KMS-11 (cell line): ENCODE measurements around the gene TUB.

Experiments
- H2AFZ ChIP-seq: fragments of 200-600 bp; sonication (generic); 2 replicates; pipeline ENCODE4 v1.6.1; 2016; ENCODE audit warnings: antibody characterized with exemption, mixed run types, low read depth
- H3K27ac ChIP-seq: fragments of 200-600 bp; sonication (generic); 2 replicates; pipeline ENCODE4 v1.6.1; 2016; ENCODE audit warnings: mild to moderate bottlenecking, mixed run types
- H3K27me3 ChIP-seq: fragments of 200-600 bp; sonication (generic); 2 replicates; pipeline ENCODE4 v1.6.1; 2017; ENCODE audit warnings: mild to moderate bottlenecking, low read depth, mixed run types, moderate library complexity; ENCODE audit not compliant: insufficient read depth
- H3K36me3 ChIP-seq: fragments of 200-600 bp; sonication (generic); 2 replicates; pipeline ENCODE4 v1.6.1; 2017; ENCODE audit warnings: mild to moderate bottlenecking, mixed run types; ENCODE audit not compliant: insufficient read depth
- H3K4me1 ChIP-seq: fragments of 200-600 bp; sonication (generic); 2 replicates; pipeline ENCODE4 v1.6.1; 2016; ENCODE audit warnings: mild to moderate bottlenecking, low read depth, mixed run types; ENCODE audit not compliant: poor library complexity, severe bottlenecking
- H3K4me2 ChIP-seq: fragments of 200-600 bp; sonication (generic); 2 replicates; pipeline ENCODE4 v1.7.0; 2016; ENCODE audit warnings: mild to moderate bottlenecking, mixed run types
- H3K4me3 ChIP-seq: fragments of 200-600 bp; sonication (generic); IDR thresholded peaks from 2 replicates; pipeline ENCODE4 v1.6.1; 2017; ENCODE audit warnings: low read depth, low read length, mixed read lengths; ENCODE audit not compliant: insufficient read depth
- H3K79me2 ChIP-seq: fragments of 200-600 bp; sonication (generic); 2 replicates; pipeline ENCODE4 v1.6.1; 2016; ENCODE audit warnings: low read depth, mixed run types; ENCODE audit not compliant: insufficient read depth
- H3K9ac ChIP-seq: fragments of 200-600 bp; sonication (generic); 2 replicates; pipeline ENCODE4 v1.6.1; 2016; ENCODE audit warnings: mild to moderate bottlenecking, mixed run types
- H4K20me1 ChIP-seq: fragments of 200-600 bp; sonication (generic); 2 replicates; pipeline ENCODE4 v1.6.1; 2016; ENCODE audit warnings: mild to moderate bottlenecking, mixed run types; ENCODE audit not compliant: insufficient read depth
- CTCF ChIP-seq: fragments of 200-600 bp; sonication (generic); conservative IDR thresholded peaks from 2 replicates; pipeline ENCODE4 v1.6.1; 2017; ENCODE audit warnings: low read depth, mild to moderate bottlenecking, antibody characterized with exemption, low read length, moderate library complexity, mixed read lengths

Gene TUB

GRCh38 chr11:8038811-8039529 is 42.0 kb upstream of the TUB start:
- Histone ChIP-seq H3K27me3 (no peaks in the 10 kb centered on the region), H3K4me1 (no peaks in the 10 kb centered on the region), H3K9ac (no peak overlapping the region), H3K4me3 (no peak overlapping the region), H3K4me2 (no peak overlapping the region), H2AFZ (no peak overlapping the region), H3K27ac (no peak overlapping the region), H4K20me1 (no peaks in the 10 kb centered on the region), H3K79me2 (no peaks in the 10 kb centered on the region), H3K36me3 (no peaks in the 10 kb centered on the region)
- TF ChIP-seq CTCF: no peak

GRCh38 chr11:8039530-8040260 is 41.3 kb upstream of the TUB start:
- no peak overlapping the region for H2AFZ ChIP-seq
- no peaks in the 10 kb centered on the region for H3K79me2 ChIP-seq
- H3K4me2 ChIP-seq: no peak overlapping the region

GRCh38 chr11:8040261-8040920 is 40.6 kb upstream of the TUB start:
- H3K4me1 ChIP-seq: no peaks in the 10 kb centered on the region
- no peaks in the 10 kb centered on the region for H3K36me3 ChIP-seq
- H2AFZ ChIP-seq: no peak overlapping the region
- no peaks in the 10 kb centered on the region for H3K27me3 ChIP-seq
- H3K79me2 ChIP-seq: no peaks in the 10 kb centered on the region
- no peak for TF ChIP-seq CTCF
- no peak overlapping the region for H3K9ac ChIP-seq
- no peak overlapping the region for H3K4me3 ChIP-seq
- no peak overlapping the region for H3K4me2 ChIP-seq
- no peaks in the 10 kb centered on the region for H4K20me1 ChIP-seq
- H3K27ac ChIP-seq: no peak overlapping the region

More at GRCh38 chr11:8039530-8040260, 41.3 kb upstream of the TUB start:
- Histone ChIP-seq H3K9ac (no peak overlapping the region), H3K36me3 (no peaks in the 10 kb centered on the region), H3K4me1 (no peaks in the 10 kb centered on the region), H3K27ac (no peak overlapping the region), H3K4me3 (no peak overlapping the region), H4K20me1 (no peaks in the 10 kb centered on the region), H3K27me3 (no peaks in the 10 kb centered on the region)
- no peak for TF ChIP-seq CTCF

- H2AFZ ChIP-seq: no peak overlapping the region
- H3K27me3 ChIP-seq: no peaks in the 10 kb centered on the region
- no peaks in the 10 kb centered on the region for H3K79me2 ChIP-seq
- H3K4me2 ChIP-seq: no peak overlapping the region
- H4K20me1 ChIP-seq: no peaks in the 10 kb centered on the region
- no peaks in the 10 kb centered on the region for H3K36me3 ChIP-seq
- H3K27ac ChIP-seq: no peak overlapping the region
- no peak overlapping the region for H3K4me3 ChIP-seq
- H3K4me1 ChIP-seq: no peaks in the 10 kb centered on the region
- no peak overlapping the region for H3K9ac ChIP-seq
- TF ChIP-seq CTCF: no peak
These were observed 40.1 kb upstream of the TUB start for GRCh38 chr11:8040921-8041285.
